NT2/D1 (cell line): Measurements from ENCODE around the gene LZTR1.
"Not testable (repeated sequence)": the region's sequence is repeated elsewhere in the genome, so short reads cannot be mapped to it uniquely, and the experiment has no call there.

Source experiments
- DNase-seq: peaks from one replicate; pipeline ENCODE4 v3.0.0-alpha.2; 2011; ENCODE audit warnings: low read depth, low spot score
- H3K27me3 ChIP-seq: 2 replicates; pipeline ENCODE4 v1.6.0; 2011; ENCODE audit warnings: mild to moderate bottlenecking; ENCODE audit not compliant: insufficient read length, insufficient read depth
- H3K36me3 ChIP-seq: 2 replicates; pipeline ENCODE4 v1.6.1; 2011; ENCODE audit warnings: mild to moderate bottlenecking, low read length, mixed read lengths; ENCODE audit not compliant: insufficient read depth, insufficient read length
- H3K4me1 ChIP-seq: 2 replicates; pipeline ENCODE4 v1.5.1; 2011; ENCODE audit not compliant: insufficient read depth, insufficient read length
- H3K4me3 ChIP-seq: 2 replicates; pipeline ENCODE4 v1.5.1; 2011; ENCODE audit warnings: low read depth; ENCODE audit not compliant: insufficient read length
- H3K9ac ChIP-seq: 2 replicates; pipeline ENCODE4 v1.6.0; 2011; ENCODE audit warnings: low read depth; ENCODE audit not compliant: insufficient read length
- H3K9me3 ChIP-seq: 2 replicates; pipeline ENCODE4 v1.5.1; 2011; ENCODE audit warnings: mild to moderate bottlenecking, low read length; ENCODE audit not compliant: insufficient read depth
- SUZ12 ChIP-seq: IDR thresholded peaks from 2 replicates; pipeline ENCODE4 v1.6.1; 2011; ENCODE audit not compliant: insufficient read length, insufficient read depth; ENCODE audit errors: extremely low read depth
- YY1 ChIP-seq: IDR thresholded peaks from 2 replicates; pipeline ENCODE4 v1.6.1; 2011; ENCODE audit not compliant: insufficient read length, insufficient read depth
- ZNF274 ChIP-seq: IDR thresholded peaks from 2 replicates; pipeline ENCODE4 v1.6.1; 2011; ENCODE audit warnings: mild to moderate bottlenecking, low read depth, low read length

Gene LZTR1

GRCh38 chr22:20940186-20940651, 41.9 kb upstream of the LZTR1 start:
- TF ChIP-seq YY1, result no peak
- Histone ChIP-seq H3K9ac (no peak overlapping the region), H3K9me3 (no peaks in the 10 kb centered on the region), H3K4me1 (no peaks in the 10 kb centered on the region), H3K4me3 (no peak overlapping the region), H3K36me3 (peaks cover 46% of the 10 kb centered on the region), H3K27me3 (no peaks in the 10 kb centered on the region)
- no peak for DNase-seq

- peaks cover 49% of the 10 kb centered on the region for H3K36me3 ChIP-seq
Observed at GRCh38 chr22:20940904-20941385, 41.2 kb upstream of the LZTR1 start.

GRCh38 chr22:20942203-20942902, 39.7 kb upstream of the LZTR1 start:
- peaks cover 47% of the 10 kb centered on the region for H3K36me3 ChIP-seq
- not testable (repeated sequence) for H3K4me3 ChIP-seq, H3K4me1 ChIP-seq, H3K9me3 ChIP-seq, H3K9ac ChIP-seq, DNase-seq, H3K27me3 ChIP-seq

More at GRCh38 chr22:20940904-20941385, 41.2 kb upstream of the LZTR1 start:
- no peak overlapping the region for H3K4me3 ChIP-seq
- H3K9ac ChIP-seq, result no peak overlapping the region
- TF ChIP-seq YY1 (no peak), SUZ12 (no peak), ZNF274 (no peak)
- H3K9me3 ChIP-seq, result no peaks in the 10 kb centered on the region
- DNase-seq, result no peak
- H3K27me3 ChIP-seq, result no peaks in the 10 kb centered on the region
- H3K4me1 ChIP-seq, result no peaks in the 10 kb centered on the region

- H3K9ac ChIP-seq, result no peak overlapping the region
- no peak for DNase-seq
- H3K9me3 ChIP-seq, result no peaks in the 10 kb centered on the region
- H3K36me3 ChIP-seq, result peaks cover 49% of the 10 kb centered on the region
- H3K27me3 ChIP-seq, result no peaks in the 10 kb centered on the region
- no peaks in the 10 kb centered on the region for H3K4me1 ChIP-seq
- H3K4me3 ChIP-seq, result no peak overlapping the region
- TF ChIP-seq YY1 (no peak), ZNF274 (no peak), SUZ12 (no peak)
Observed at GRCh38 chr22:20943104-20943933, 38.8 kb upstream of the LZTR1 start.

GRCh38 chr22:20944042-20944441, 38.1 kb upstream of the LZTR1 start:
- no peak for DNase-seq
- Histone ChIP-seq H3K4me3 (no peak overlapping the region), H3K36me3 (peaks cover 47% of the 10 kb centered on the region), H3K27me3 (no peaks in the 10 kb centered on the region), H3K9ac (no peak overlapping the region), H3K9me3 (no peaks in the 10 kb centered on the region), H3K4me1 (no peaks in the 10 kb centered on the region)
- TF ChIP-seq YY1 (no peak), ZNF274 (no peak), SUZ12 (no peak)

- H3K9me3 ChIP-seq, result no peaks in the 10 kb centered on the region
- no peaks in the 10 kb centered on the region for H3K4me1 ChIP-seq
- no peak overlapping the region for H3K4me3 ChIP-seq
- H3K9ac ChIP-seq, result no peak overlapping the region
- no peak for DNase-seq
- H3K27me3 ChIP-seq, result no peaks in the 10 kb centered on the region
- peaks cover 58% of the 10 kb centered on the region for H3K36me3 ChIP-seq
- no peak for TF ChIP-seq SUZ12
- no peak for TF ChIP-seq ZNF274
- no peak for TF ChIP-seq YY1
Observed at GRCh38 chr22:20945578-20945934, 36.5 kb upstream of the LZTR1 start.
